ENCODE results near the gene ATG2A. TPM values are rescaled to one million over a fixed set of nuclear protein-coding genes. Genes with fewer than 3 reads are reported as not detected.

Gene ATG2A
- total RNA-seq, 1 donor from 2014 or later: 22.4 TPM

- Mint-ChIP-seq H3K27me3 (ENCODE audit: unreplicated experiment) (peaks cover 10% of the 10 kb centered on the region), H3K4me3 (ENCODE audit: unreplicated experiment) (no peak overlapping the region), H3K9me3 (ENCODE audit: unreplicated experiment) (no peaks in the 10 kb centered on the region), H3K36me3 (ENCODE audit: low read depth, unreplicated experiment) (peaks cover 8% of the 10 kb centered on the region), H3K27ac (ENCODE audit: unreplicated experiment) (no peak overlapping the region), H3K4me1 (ENCODE audit: unreplicated experiment) (peaks cover 3% of the 10 kb centered on the region)
- no peak for DNase-seq (ENCODE audit: low spot score)
- TF ChIP-seq CTCF (IDR thresholded peaks at IDR 0.05; ENCODE audit: unreplicated experiment): no peak
These were observed 62.9 kb downstream of the ATG2A start for GRCh38 chr11:64854157-64854533.

- Mint-ChIP-seq H3K4me1 (ENCODE audit: unreplicated experiment) (peaks cover 3% of the 10 kb centered on the region), H3K27me3 (ENCODE audit: unreplicated experiment) (peaks cover 10% of the 10 kb centered on the region), H3K27ac (ENCODE audit: unreplicated experiment) (no peak overlapping the region), H3K36me3 (ENCODE audit: low read depth, unreplicated experiment) (peaks cover 8% of the 10 kb centered on the region), H3K4me3 (ENCODE audit: unreplicated experiment) (no peak overlapping the region), H3K9me3 (ENCODE audit: unreplicated experiment) (no peaks in the 10 kb centered on the region)
- DNase-seq (ENCODE audit: low spot score): no peak
- no peak for TF ChIP-seq CTCF (IDR thresholded peaks at IDR 0.05; ENCODE audit: unreplicated experiment)
These were observed 63.3 kb downstream of the ATG2A start for GRCh38 chr11:64853709-64854108.

GRCh38 chr11:64852804-64853509, 64.1 kb downstream of the ATG2A start:
- no peak for DNase-seq (ENCODE audit: low spot score)
- no peak overlapping the region for H3K27ac Mint-ChIP-seq (ENCODE audit: unreplicated experiment)
- peaks cover 13% of the 10 kb centered on the region for H3K27me3 Mint-ChIP-seq (ENCODE audit: unreplicated experiment)
- no peak for TF ChIP-seq CTCF (IDR thresholded peaks at IDR 0.05; ENCODE audit: unreplicated experiment)
- no peak overlapping the region for H3K4me3 Mint-ChIP-seq (ENCODE audit: unreplicated experiment)
- peaks cover 8% of the 10 kb centered on the region for H3K36me3 Mint-ChIP-seq (ENCODE audit: low read depth, unreplicated experiment)
- H3K9me3 Mint-ChIP-seq (ENCODE audit: unreplicated experiment): no peaks in the 10 kb centered on the region
- H3K4me1 Mint-ChIP-seq (ENCODE audit: unreplicated experiment): peaks cover 3% of the 10 kb centered on the region

GRCh38 chr11:64851831-64852351, 65.1 kb downstream of the ATG2A start:
- no peak overlapping the region for H3K27ac Mint-ChIP-seq (ENCODE audit: unreplicated experiment)
- H3K4me3 Mint-ChIP-seq (ENCODE audit: unreplicated experiment): no peak overlapping the region
- H3K27me3 Mint-ChIP-seq (ENCODE audit: unreplicated experiment): peaks cover 13% of the 10 kb centered on the region
- no peak for DNase-seq (ENCODE audit: low spot score)
- no peaks in the 10 kb centered on the region for H3K9me3 Mint-ChIP-seq (ENCODE audit: unreplicated experiment)
- H3K4me1 Mint-ChIP-seq (ENCODE audit: unreplicated experiment): peaks cover 3% of the 10 kb centered on the region
- no peak for TF ChIP-seq CTCF (IDR thresholded peaks at IDR 0.05; ENCODE audit: unreplicated experiment)
- peaks cover 8% of the 10 kb centered on the region for H3K36me3 Mint-ChIP-seq (ENCODE audit: low read depth, unreplicated experiment)

DNA sequence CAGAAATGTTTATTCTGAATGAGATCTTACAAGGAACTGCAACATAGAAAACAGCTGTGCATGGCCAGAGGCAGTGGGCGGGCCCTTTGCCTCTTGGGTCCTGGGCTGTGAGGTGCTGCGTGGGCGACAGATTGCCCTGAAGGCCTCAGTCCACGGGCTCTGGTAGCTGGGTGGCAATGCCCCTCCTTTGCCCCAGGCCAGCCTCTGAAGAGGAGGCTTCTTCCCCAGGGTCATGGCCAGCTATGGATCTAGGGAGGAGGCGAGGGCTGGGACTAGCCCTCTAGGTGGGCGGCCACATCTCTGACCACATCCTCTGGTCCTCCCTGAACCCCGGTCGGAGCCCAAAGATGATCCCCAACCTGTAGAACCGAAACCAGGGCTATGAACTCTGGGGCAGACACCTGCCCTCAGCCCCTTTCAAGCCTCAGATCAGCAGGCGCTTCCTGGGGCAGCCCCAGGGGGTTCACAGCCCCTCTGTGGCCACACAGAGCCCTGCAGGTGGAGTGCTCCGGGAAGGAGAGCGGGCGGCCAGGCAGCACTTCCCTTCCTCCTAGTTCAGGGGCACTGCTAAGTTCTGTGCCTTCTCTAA, 65.9 kb downstream of the ATG2A start:
- Mint-ChIP-seq H3K9me3 (ENCODE audit: unreplicated experiment) (no peaks in the 10 kb centered on the region), H3K27ac (ENCODE audit: unreplicated experiment) (no peak overlapping the region), H3K4me3 (ENCODE audit: unreplicated experiment) (no peak overlapping the region), H3K36me3 (ENCODE audit: low read depth, unreplicated experiment) (peaks cover 8% of the 10 kb centered on the region), H3K27me3 (ENCODE audit: unreplicated experiment) (peaks cover 13% of the 10 kb centered on the region), H3K4me1 (ENCODE audit: unreplicated experiment) (peaks cover 3% of the 10 kb centered on the region)
- DNase-seq (ENCODE audit: low spot score): no peak
- no peak for TF ChIP-seq CTCF (IDR thresholded peaks at IDR 0.05; ENCODE audit: unreplicated experiment)

Data from endothelial cell (in vitro differentiated cells).